SK-N-SH treated with all-trans-retinoic acid at 6 μM for 48 hours (cell line): ENCODE measurements around the gene PTPN6.

ENCODE experiments used
- ATAC-seq: fragments of 200-7000 bp; cut with Tn5 transposase; 3 replicates; pipeline ENCODE4 v1.9.1; 2020; ENCODE audit warnings: mild to moderate bottlenecking, moderate library complexity
- BACH2 ChIP-seq: fragments of 250-450 bp; sonication (Bioruptor Pico); IDR thresholded peaks from 2 replicates; pipeline ENCODE4 v1.9.0; 2021; ENCODE audit warnings: mild to moderate bottlenecking, borderline replicate concordance
- CREB5 ChIP-seq: fragments of 250-450 bp; sonication (Bioruptor Pico); IDR thresholded peaks from 2 replicates; pipeline ENCODE4 v1.5.1; 2020; ENCODE audit warnings: low read depth, mild to moderate bottlenecking, moderate library complexity
- CSDC2 ChIP-seq: fragments of 250-450 bp; sonication (Bioruptor Pico); IDR thresholded peaks from 2 replicates; pipeline ENCODE4 v1.5.0; 2020; ENCODE audit warnings: mild to moderate bottlenecking, moderate library complexity
- ESRRG ChIP-seq: fragments of 250-450 bp; sonication (Bioruptor Pico); IDR thresholded peaks from 2 replicates; pipeline ENCODE4 v1.6.1; 2021; ENCODE audit warnings: mild to moderate bottlenecking
- GLIS3 ChIP-seq: fragments of 250-450 bp; sonication (Bioruptor Pico); IDR thresholded peaks from 2 replicates; pipeline ENCODE4 v1.5.0; 2020; ENCODE audit warnings: mild to moderate bottlenecking, moderate library complexity
- ISL1 ChIP-seq: fragments of 250-450 bp; sonication (Bioruptor Pico); IDR thresholded peaks from 2 replicates; pipeline ENCODE4 v2.1.2; 2022; ENCODE audit warnings: mild to moderate bottlenecking, moderate library complexity
- OSR1 ChIP-seq: fragments of 250-450 bp; sonication (Bioruptor Pico); IDR thresholded peaks from 2 replicates; pipeline ENCODE4 v1.8.0; 2022; ENCODE audit warnings: moderate library complexity, mild to moderate bottlenecking, inconsistent platforms
- PATZ1 ChIP-seq: fragments of 250-450 bp; sonication (Bioruptor Pico); IDR thresholded peaks from 2 replicates; pipeline ENCODE4 v1.8.0; 2020; ENCODE audit warnings: mild to moderate bottlenecking, moderate library complexity, borderline replicate concordance
- POU6F1 ChIP-seq: fragments of 250-450 bp; sonication (Bioruptor Pico); IDR thresholded peaks from 2 replicates; pipeline ENCODE4 v1.8.0; 2021; ENCODE audit warnings: low read depth, mild to moderate bottlenecking, moderate library complexity, borderline replicate concordance
- PPARA ChIP-seq: fragments of 250-450 bp; sonication (Bioruptor Pico); IDR thresholded peaks from 2 replicates; pipeline ENCODE4 v1.5.0; 2020; ENCODE audit warnings: mild to moderate bottlenecking, borderline replicate concordance
- RARB ChIP-seq: fragments of 250-450 bp; sonication (Bioruptor Pico); IDR thresholded peaks from 2 replicates; pipeline ENCODE4 v1.8.0; 2021; ENCODE audit warnings: mild to moderate bottlenecking, moderate library complexity
- SNAI2 ChIP-seq: fragments of 250-450 bp; sonication (Bioruptor Pico); IDR thresholded peaks from 2 replicates; pipeline ENCODE4 v1.5.0; 2020; ENCODE audit warnings: mild to moderate bottlenecking, moderate library complexity
- TCF4 ChIP-seq: fragments of 250-450 bp; sonication (Bioruptor Pico); IDR thresholded peaks from 2 replicates; pipeline ENCODE4 v1.8.0; 2021; ENCODE audit warnings: mild to moderate bottlenecking, moderate library complexity, borderline replicate concordance
- TOX ChIP-seq: fragments of 250-450 bp; sonication (Bioruptor Pico); IDR thresholded peaks from 2 replicates; pipeline ENCODE4 v1.8.0; 2021; ENCODE audit warnings: mild to moderate bottlenecking, moderate library complexity, borderline replicate concordance
- TSHZ2 ChIP-seq: fragments of 250-450 bp; sonication (Bioruptor Pico); IDR thresholded peaks from 2 replicates; pipeline ENCODE4 v1.5.0; 2020; ENCODE audit warnings: mild to moderate bottlenecking, moderate library complexity
- ZC3H10 ChIP-seq: fragments of 250-450 bp; sonication (Bioruptor Pico); IDR thresholded peaks from 2 replicates; pipeline ENCODE4 v1.5.1; 2021; ENCODE audit warnings: mild to moderate bottlenecking, moderate library complexity
- ZFP3 ChIP-seq: fragments of 250-450 bp; sonication (Bioruptor Pico); IDR thresholded peaks from 2 replicates; pipeline ENCODE4 v1.5.0; 2020; ENCODE audit warnings: mild to moderate bottlenecking, moderate library complexity
- ZFP30 ChIP-seq: fragments of 450-650 bp; formaldehyde crosslinking; IDR thresholded peaks from 2 replicates; pipeline ENCODE4 v1.5.0; 2022; ENCODE audit warnings: mild to moderate bottlenecking, moderate library complexity
- ZNF70 ChIP-seq: fragments of 450-650 bp; formaldehyde crosslinking; IDR thresholded peaks from 2 replicates; pipeline ENCODE4 v1.5.0; 2020; ENCODE audit warnings: mild to moderate bottlenecking, moderate library complexity
- ZNF8 ChIP-seq: fragments of 450-650 bp; formaldehyde crosslinking; IDR thresholded peaks from 2 replicates; pipeline ENCODE4 v1.5.0; 2020; ENCODE audit warnings: mild to moderate bottlenecking, moderate library complexity

PTPN6 gene

GRCh38 chr12:6932766-6933165 is 18.4 kb upstream of the PTPN6 start:
- no peak for ATAC-seq
- no peak for TF ChIP-seq ZFP3 (CRISPR knock-in tag)
- TF ChIP-seq BACH2 (CRISPR knock-in tag) = no peak
- no peak for TF ChIP-seq ZNF70 (CRISPR knock-in tag)
- no peak for TF ChIP-seq OSR1 (CRISPR knock-in tag)
- TF ChIP-seq TSHZ2 (CRISPR knock-in tag) = no peak
- TF ChIP-seq ZNF8 (CRISPR knock-in tag) = no peak
- no peak for TF ChIP-seq ZC3H10
- no peak for TF ChIP-seq PATZ1 (CRISPR knock-in tag)
- TF ChIP-seq CSDC2 (CRISPR knock-in tag) = no peak
- no peak for TF ChIP-seq SNAI2 (CRISPR knock-in tag)
- TF ChIP-seq ISL1 = no peak
- no peak for TF ChIP-seq ESRRG
- TF ChIP-seq CREB5 (CRISPR knock-in tag) = no peak
- TF ChIP-seq PPARA (CRISPR knock-in tag) = no peak
- no peak for TF ChIP-seq TCF4 (CRISPR knock-in tag)
- no peak for TF ChIP-seq GLIS3 (CRISPR knock-in tag)
- no peak for TF ChIP-seq ZFP30 (CRISPR knock-in tag)

- no peak for ATAC-seq
- no peak for TF ChIP-seq PPARA (CRISPR knock-in tag)
- no peak for TF ChIP-seq BACH2 (CRISPR knock-in tag)
- no peak for TF ChIP-seq ZNF8 (CRISPR knock-in tag)
- TF ChIP-seq ESRRG = no peak
- TF ChIP-seq OSR1 (CRISPR knock-in tag) = no peak
- TF ChIP-seq CSDC2 (CRISPR knock-in tag) = no peak
- no peak for TF ChIP-seq ZC3H10
- no peak for TF ChIP-seq TCF4 (CRISPR knock-in tag)
- TF ChIP-seq POU6F1 (CRISPR knock-in tag) = no peak
- TF ChIP-seq TOX (CRISPR knock-in tag) = no peak
- no peak for TF ChIP-seq RARB (CRISPR knock-in tag)
- TF ChIP-seq TSHZ2 (CRISPR knock-in tag) = no peak
- TF ChIP-seq ZFP3 (CRISPR knock-in tag) = no peak
- no peak for TF ChIP-seq PATZ1 (CRISPR knock-in tag)
- no peak for TF ChIP-seq SNAI2 (CRISPR knock-in tag)
These were observed 17.0 kb upstream of the PTPN6 start for GRCh38 chr12:6934110-6934509.
